GM23338 (cell line): ENCODE measurements around the gene HORMAD2. TPM values are rescaled to one million over a fixed set of nuclear protein-coding genes. Genes with fewer than 3 reads are reported as not detected.
A peak's percentile ranks its signal among the peaks of the same experiment; 100 is the strongest.

Source experiments
- ATAC-seq: fragments of 200-7000 bp; cut with Tn5 transposase; 3 replicates; pipeline ENCODE4 v1.9.1; 2020
- DNase-seq: peaks from one replicate; pipeline ENCODE4 v3.0.0-alpha.2; 2015; ENCODE audit warnings: low spot score
- H2AFZ ChIP-seq: fragments of 200-600 bp; sonication (generic); 2 replicates; pipeline ENCODE4 v1.8.0; 2016; ENCODE audit warnings: antibody characterized with exemption, mild to moderate bottlenecking, moderate library complexity
- H3F3A ChIP-seq: fragments of 200-600 bp; sonication (generic); replicated peaks from 2 replicates; pipeline ENCODE4 v1.8.0; 2017; ENCODE audit warnings: antibody characterized with exemption, mixed run types, low read depth
- H3K27ac ChIP-seq: fragments of 200-600 bp; sonication (generic); 2 replicates; pipeline ENCODE4 v1.6.1; 2016; ENCODE audit warnings: low read depth
- H3K27me3 ChIP-seq: fragments of 200-600 bp; sonication (generic); 2 replicates; pipeline ENCODE4 v1.8.0; 2016; ENCODE audit warnings: mild to moderate bottlenecking, mixed run types, moderate library complexity; ENCODE audit not compliant: insufficient read depth
- H3K36me3 ChIP-seq: fragments of 200-600 bp; sonication (generic); 2 replicates; pipeline ENCODE4 v1.8.0; 2016; ENCODE audit warnings: mild to moderate bottlenecking; ENCODE audit not compliant: insufficient read depth
- H3K4me1 ChIP-seq: fragments of 200-600 bp; sonication (generic); 2 replicates; pipeline ENCODE4 v1.8.0; 2016; ENCODE audit warnings: mild to moderate bottlenecking, moderate library complexity; ENCODE audit not compliant: insufficient read depth
- H3K4me2 ChIP-seq: fragments of 200-600 bp; sonication (generic); 2 replicates; pipeline ENCODE4 v1.7.1; 2017; ENCODE audit warnings: mixed run types
- H3K4me3 ChIP-seq: fragments of 200-600 bp; sonication (generic); 2 replicates; pipeline ENCODE4 v1.6.1; 2016; ENCODE audit warnings: mixed run types
- H3K79me2 ChIP-seq: fragments of 200-600 bp; sonication (generic); replicated peaks from 2 replicates; pipeline ENCODE4 v1.8.0; 2017; ENCODE audit warnings: mild to moderate bottlenecking; ENCODE audit not compliant: insufficient read depth
- H3K9me2 ChIP-seq: fragments of 200-600 bp; sonication (generic); 2 replicates; pipeline ENCODE4 v1.8.0; 2017; ENCODE audit not compliant: insufficient read depth
- H4K20me1 ChIP-seq: fragments of 200-600 bp; sonication (generic); replicated peaks from 2 replicates; pipeline ENCODE4 v1.8.0; 2017; ENCODE audit warnings: mild to moderate bottlenecking; ENCODE audit not compliant: insufficient read depth
- H3K27ac Mint-ChIP-seq: 2 replicates; pipeline ENCODE4 v1.8.0; 2020; ENCODE audit warnings: inconsistent platforms, mild to moderate bottlenecking, moderate library complexity, mixed read lengths
- H3K27me3 Mint-ChIP-seq: 3 replicates; pipeline ENCODE4 v1.8.0; 2022; ENCODE audit warnings: low read depth, mild to moderate bottlenecking, moderate library complexity, mixed read lengths, inconsistent platforms; ENCODE audit not compliant: insufficient read depth, poor library complexity
- H3K36me3 Mint-ChIP-seq: 3 replicates; pipeline ENCODE4 v1.8.0; 2021; ENCODE audit warnings: low read depth, mild to moderate bottlenecking, inconsistent platforms, moderate library complexity, mixed read lengths
- H3K4me1 Mint-ChIP-seq: 3 replicates; pipeline ENCODE4 v1.8.0; 2020; ENCODE audit warnings: mild to moderate bottlenecking, inconsistent platforms, mixed read lengths
- H3K4me3 Mint-ChIP-seq: 3 replicates; pipeline ENCODE4 v1.8.0; 2021; ENCODE audit warnings: moderate library complexity, mild to moderate bottlenecking, inconsistent platforms, mixed read lengths
- H3K9me3 Mint-ChIP-seq: 3 replicates; pipeline ENCODE4 v1.8.0; 2020; ENCODE audit warnings: moderate library complexity, mild to moderate bottlenecking, inconsistent platforms, mixed read lengths
- CREB1 ChIP-seq: fragments of 250-450 bp; sonication (Bioruptor Pico); IDR thresholded peaks from 2 replicates; pipeline ENCODE4 v1.5.0; 2020; ENCODE audit warnings: low read depth, mild to moderate bottlenecking, moderate library complexity
- EZH2 ChIP-seq: fragments of 200-600 bp; sonication (generic); IDR thresholded peaks from one replicate; pipeline ENCODE4 v1.8.0; 2017; ENCODE audit warnings: antibody characterized with exemption, mild to moderate bottlenecking, low read depth; ENCODE audit not compliant: unreplicated experiment
- EZH2phosphoT487 ChIP-seq: fragments of 200-600 bp; sonication (generic); IDR thresholded peaks from one replicate; pipeline ENCODE4 v1.8.1; 2018; ENCODE audit warnings: antibody characterized with exemption; ENCODE audit not compliant: unreplicated experiment
- JUNB ChIP-seq: IDR thresholded peaks from one replicate; pipeline ENCODE4 v1.6.1; 2016; ENCODE audit warnings: antibody characterized with exemption; ENCODE audit not compliant: unreplicated experiment
- NANOG ChIP-seq: IDR thresholded peaks from 2 replicates; pipeline ENCODE4 v1.6.1; 2016; ENCODE audit warnings: antibody characterized with exemption, borderline replicate concordance
- POLR2AphosphoS5 ChIP-seq: IDR thresholded peaks from 2 replicates; pipeline ENCODE4 v1.6.1; 2016; ENCODE audit warnings: antibody characterized with exemption, low read depth
- STAT1 ChIP-seq: IDR thresholded peaks from one replicate; pipeline ENCODE4 v1.6.1; 2016; ENCODE audit warnings: antibody characterized with exemption; ENCODE audit not compliant: unreplicated experiment
- ZNF114 ChIP-seq: fragments of 250-450 bp; sonication (Bioruptor Pico); IDR thresholded peaks from 2 replicates; pipeline ENCODE4 v1.5.0; 2020; ENCODE audit warnings: mild to moderate bottlenecking, moderate library complexity
- ZNF331 ChIP-seq: fragments of 250-450 bp; sonication (Bioruptor Pico); IDR thresholded peaks from 2 replicates; pipeline ENCODE4 v1.5.0; 2020; ENCODE audit warnings: low read depth, mild to moderate bottlenecking, moderate library complexity
- ZNF462 ChIP-seq: fragments of 250-450 bp; sonication (Bioruptor Pico); IDR thresholded peaks from 2 replicates; pipeline ENCODE4 v1.5.0; 2020; ENCODE audit warnings: mild to moderate bottlenecking, moderate library complexity
- polyA plus RNA-seq: library from polyadenylated mRNA; unstranded; fragments of >200 nt; fragmentation: Nextera tagmentation; extraction: Ambion mirVana; gene quantifications from 2 replicates; pipeline ENCODE4 v1.2.1, GENCODE V29; 2016
- total RNA-seq: library from RNA; depleted of rRNA; stranded (reverse); fragments of >200 nt; shearing (Covaris generic); gene quantifications from 2 replicates; pipeline ENCODE4 v1.2.3, GENCODE V29; 2014

HORMAD2 gene
- total and polyA plus RNA-seq, 2 experiments from 2014 or later = 0.40 TPM; not detected in 1

- TF ChIP-seq ZNF462 (CRISPR knock-in tag) (no peak), NANOG (no peak), EZH2phosphoT487 (no peak), CREB1 (CRISPR knock-in tag) (no peak)
These were observed 110.3 kb downstream of the HORMAD2 start (continued) for GRCh38 chr22:30190574-30190973.

- no peaks in the 10 kb centered on the region for H3K27me3 ChIP-seq
- no peaks in the 10 kb centered on the region; the same call in 1 of the 2 replicates for H3K9me2 ChIP-seq
- H2AFZ ChIP-seq = peak overlapping the region; percentile 53; the same call in 1 of the 2 replicates
- DNase-seq (no peak), ATAC-seq (no peak)
- no peaks in the 10 kb centered on the region for H3F3A ChIP-seq
- no peak overlapping the region for H3K4me2 ChIP-seq
- H4K20me1 ChIP-seq = no peaks in the 10 kb centered on the region
- H3K4me1 Mint-ChIP-seq = peaks cover 34% of the 10 kb centered on the region
- no peak overlapping the region for H3K27ac ChIP-seq
- no peak overlapping the region for H3K27ac Mint-ChIP-seq
- H3K9me3 Mint-ChIP-seq = no peaks in the 10 kb centered on the region
- H3K36me3 ChIP-seq = no peaks in the 10 kb centered on the region
- no peaks in the 10 kb centered on the region for H3K79me2 ChIP-seq
- no peak overlapping the region for H3K4me3 Mint-ChIP-seq
- peaks cover 28% of the 10 kb centered on the region for H3K4me1 ChIP-seq
- H3K36me3 Mint-ChIP-seq = no peaks in the 10 kb centered on the region
- H3K27me3 Mint-ChIP-seq = peaks cover 2% of the 10 kb centered on the region
- no peak overlapping the region for H3K4me3 ChIP-seq
- TF ChIP-seq EZH2phosphoT487 = no peak
- no peak for TF ChIP-seq NANOG
- TF ChIP-seq STAT1 = no peak
- TF ChIP-seq EZH2 = no peak
- no peak for TF ChIP-seq ZNF331 (CRISPR knock-in tag)
- no peak for TF ChIP-seq POLR2AphosphoS5
- no peak for TF ChIP-seq JUNB
- no peak for TF ChIP-seq ZNF462 (CRISPR knock-in tag)
- TF ChIP-seq ZNF114 (CRISPR knock-in tag) = no peak
These were observed 110.9 kb downstream of the HORMAD2 start for GRCh38 chr22:30191040-30191701.
